HG03457 (cell line): ENCODE results near the gene CDH4.

Experiments
- ATAC-seq: cut with Tn5 transposase; IDR thresholded peaks from one replicate; pipeline ENCODE4 v1.9.1; 2021; ENCODE audit warnings: moderate number of reproducible peaks; ENCODE audit not compliant: unreplicated experiment

CDH4 gene

DNA sequence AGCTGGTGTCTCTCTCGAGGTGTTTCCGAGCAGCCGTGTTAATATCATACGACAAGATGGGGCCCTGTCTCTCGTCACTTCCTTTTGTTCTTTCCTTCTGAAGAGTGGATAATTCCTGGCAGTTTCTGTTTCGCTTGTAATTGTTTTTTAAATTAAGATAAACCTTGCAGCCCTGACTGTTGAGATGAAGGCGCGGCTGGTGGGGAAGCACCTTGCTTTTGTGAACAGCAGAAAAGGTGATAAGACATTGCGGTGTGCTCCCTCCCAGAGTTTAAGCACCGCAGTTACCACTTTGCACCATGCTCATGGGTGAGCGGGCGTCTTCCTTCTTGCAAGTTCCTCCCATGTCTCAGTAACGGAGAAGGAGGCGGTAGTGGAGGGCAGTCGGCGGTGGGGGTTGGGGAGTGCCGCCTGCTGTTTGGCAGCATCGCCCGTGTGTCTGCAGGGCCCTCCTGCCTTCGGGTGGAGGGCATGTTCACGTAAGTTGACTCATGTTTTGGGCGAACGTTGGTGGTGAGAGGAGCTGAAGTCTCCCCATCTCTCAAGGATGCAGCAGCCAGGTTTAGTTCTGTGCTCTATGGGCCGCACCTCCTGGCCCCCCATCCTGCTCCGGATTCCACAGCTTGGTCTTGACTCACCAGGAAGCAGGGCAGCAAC is 467.8 kb downstream of the CDH4 start:
- no peak for ATAC-seq

DNA sequence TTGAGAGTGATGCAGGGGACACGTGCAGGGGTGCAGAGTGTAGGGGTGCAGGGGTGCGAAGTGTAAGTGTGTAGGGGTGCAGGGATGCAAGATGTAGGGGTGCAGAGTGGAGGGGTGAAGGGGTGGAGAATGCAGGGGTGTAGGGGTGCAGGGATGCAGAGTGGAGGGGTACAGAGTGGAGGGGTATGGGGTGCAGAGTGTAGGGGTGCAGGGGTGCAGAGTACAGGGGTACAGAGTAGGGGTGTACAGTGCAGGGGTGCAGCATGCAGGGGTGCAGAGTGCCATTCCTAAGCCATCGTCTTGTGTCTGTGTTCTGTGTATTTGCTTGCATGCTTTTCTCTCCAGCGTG is 468.3 kb downstream of the CDH4 start:
- no peak for ATAC-seq

DNA sequence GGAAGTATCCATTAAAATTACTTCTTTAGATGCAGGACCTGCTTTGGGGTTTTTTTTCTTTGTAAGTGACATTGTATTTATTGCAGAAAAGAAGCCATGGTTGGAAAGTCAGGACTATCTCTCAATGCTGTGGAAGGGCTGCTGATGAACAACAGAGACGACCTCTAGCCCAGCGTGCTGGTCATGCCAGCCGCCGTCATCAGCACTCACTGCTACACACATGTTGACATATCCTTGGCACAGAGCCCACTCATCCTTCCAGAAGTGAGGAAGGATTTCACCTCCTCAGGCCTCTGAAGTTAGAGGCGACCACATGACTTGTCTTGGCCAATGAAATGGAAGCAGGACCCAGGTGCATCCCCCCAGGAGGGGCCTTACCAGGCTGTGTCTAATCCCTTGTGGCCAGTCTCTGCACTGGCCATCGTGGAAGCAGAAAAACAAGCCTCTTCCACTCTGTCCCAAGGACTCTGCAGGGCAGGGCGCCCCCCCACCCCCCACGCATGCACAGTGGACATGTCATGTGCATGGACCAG is 470.2 kb downstream of the CDH4 start:
- ATAC-seq = no peak

DNA sequence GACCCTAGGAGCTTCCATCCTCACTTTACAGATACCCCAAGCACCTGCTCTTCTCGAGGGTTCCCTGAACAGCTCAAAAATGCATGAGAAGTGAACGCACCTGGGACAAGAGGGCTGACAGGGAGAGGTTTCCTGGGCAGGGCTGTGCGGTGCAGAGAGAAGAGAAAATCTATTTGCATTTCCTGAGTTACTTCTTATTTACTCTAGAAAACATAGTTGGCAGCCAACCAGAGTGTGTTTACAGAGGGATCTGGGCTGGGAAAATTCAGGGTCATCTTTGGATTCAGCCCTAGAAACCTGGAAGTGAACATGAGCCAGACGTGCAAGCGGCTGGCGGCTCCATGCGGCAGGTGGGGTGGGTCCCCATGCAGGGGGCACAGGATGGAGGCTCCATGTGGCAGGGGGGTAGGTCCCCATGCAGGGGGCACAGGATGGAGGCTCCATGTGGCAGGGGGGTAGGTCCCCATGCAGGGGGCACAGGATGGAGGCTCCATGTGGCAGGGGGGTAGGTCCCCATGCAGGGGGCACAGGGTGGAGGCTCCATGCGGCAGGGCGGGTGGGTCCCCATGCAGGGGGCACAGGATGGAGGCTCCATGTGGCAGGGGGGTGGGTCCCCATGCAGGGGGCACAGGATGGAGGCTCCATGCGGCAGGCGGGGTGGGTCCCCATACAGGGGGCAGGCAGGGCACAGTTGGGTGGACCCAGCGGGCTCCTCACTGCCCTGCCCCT is 471.6 kb downstream of the CDH4 start:
- no peak for ATAC-seq

DNA sequence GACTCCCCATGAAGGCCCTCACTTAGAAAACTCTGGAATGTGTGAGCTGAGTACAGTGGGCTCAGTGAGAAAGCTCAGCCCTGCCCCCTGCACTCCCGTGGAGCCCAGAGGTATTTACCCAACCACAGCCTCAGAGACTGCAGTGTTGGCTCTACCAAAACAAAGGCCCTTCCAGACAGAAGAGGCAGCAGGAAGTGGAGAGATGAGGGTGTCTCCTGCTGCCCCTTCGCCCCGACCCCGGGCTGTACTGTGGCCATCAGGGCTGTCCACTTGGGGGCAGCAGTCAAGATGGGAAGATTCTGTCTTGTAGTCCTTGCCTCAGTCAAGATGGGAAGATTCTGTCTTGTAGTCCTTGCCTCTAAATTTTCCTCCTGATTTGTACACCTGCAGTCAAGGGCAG is 472.3 kb downstream of the CDH4 start:
- no peak for ATAC-seq

DNA sequence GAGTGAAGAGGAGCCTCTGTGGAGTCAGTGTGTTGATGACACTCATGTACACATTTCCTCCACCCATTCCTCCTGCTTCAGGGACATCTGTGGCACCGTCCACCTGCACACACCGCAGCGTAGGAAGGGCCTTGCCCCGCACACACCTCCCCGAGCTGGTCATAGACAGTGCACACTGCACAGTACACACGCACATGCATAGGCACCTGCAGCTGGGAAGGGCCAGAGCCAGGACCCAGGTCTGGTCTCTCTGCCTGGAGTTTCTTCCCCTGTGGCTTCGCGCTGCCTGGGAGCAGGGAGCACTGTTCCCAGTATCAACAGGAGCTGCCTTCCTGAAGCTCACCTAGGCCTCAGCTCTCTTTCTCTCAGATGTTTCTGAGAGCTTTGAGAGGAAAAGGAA is 473.1 kb downstream of the CDH4 start:
- ATAC-seq = no peak

DNA sequence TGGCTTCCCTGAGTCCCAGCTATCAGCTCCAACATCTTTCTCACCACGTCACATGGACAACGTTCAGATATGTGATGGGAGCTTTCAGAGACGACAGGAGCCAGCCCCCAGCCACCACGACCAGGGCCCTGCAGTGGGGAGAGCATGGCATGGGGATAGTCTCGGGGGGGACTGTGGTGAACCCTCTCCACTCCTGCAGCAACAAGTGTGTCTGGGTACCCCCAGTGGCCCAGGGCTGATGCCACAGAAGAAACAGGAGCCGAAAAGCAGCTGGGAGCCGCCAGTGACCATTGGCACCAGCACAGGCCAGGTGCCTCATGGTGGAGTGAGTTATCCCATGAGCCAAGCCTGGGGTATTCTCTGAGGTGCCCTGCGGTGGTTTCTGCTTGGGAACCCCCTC is 473.9 kb downstream of the CDH4 start:
- no peak for ATAC-seq

DNA sequence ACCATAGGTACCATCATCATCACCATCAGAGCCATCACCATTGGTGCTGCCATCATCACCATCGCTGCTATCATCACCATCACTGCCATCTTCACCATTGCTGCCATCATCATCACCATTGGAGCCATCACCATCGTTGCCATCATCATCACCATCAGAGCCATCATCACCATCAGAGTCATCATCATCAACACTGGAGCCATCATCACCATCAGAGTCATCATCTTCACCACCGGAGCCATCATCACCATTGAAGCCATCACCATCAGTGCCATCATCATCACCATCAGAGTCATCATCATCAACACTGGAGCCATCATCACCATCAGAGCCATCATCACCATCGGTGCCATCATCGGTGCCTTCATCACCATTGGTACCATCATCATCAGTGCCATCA is 474.9 kb downstream of the CDH4 start:
- ATAC-seq = no peak

DNA sequence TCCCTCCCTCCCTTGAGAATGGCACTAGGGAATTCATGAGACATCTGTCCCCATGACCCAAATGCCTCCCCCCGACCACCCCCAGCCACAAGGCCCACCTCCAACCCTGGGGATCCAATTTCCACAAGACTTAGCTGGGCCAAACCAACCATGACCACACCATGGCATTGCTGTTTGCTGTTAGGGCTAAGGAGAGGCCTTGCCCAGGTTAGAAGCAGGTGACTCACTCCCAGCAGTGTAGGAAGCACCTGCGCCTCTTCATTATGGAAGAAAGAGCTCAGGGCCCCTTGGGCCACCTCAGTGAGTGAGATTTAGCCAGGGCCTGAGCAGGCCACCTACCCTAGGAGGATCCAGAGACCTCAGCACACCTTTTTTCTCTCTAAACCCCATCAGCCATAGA is 475.7 kb downstream of the CDH4 start:
- no peak for ATAC-seq

DNA sequence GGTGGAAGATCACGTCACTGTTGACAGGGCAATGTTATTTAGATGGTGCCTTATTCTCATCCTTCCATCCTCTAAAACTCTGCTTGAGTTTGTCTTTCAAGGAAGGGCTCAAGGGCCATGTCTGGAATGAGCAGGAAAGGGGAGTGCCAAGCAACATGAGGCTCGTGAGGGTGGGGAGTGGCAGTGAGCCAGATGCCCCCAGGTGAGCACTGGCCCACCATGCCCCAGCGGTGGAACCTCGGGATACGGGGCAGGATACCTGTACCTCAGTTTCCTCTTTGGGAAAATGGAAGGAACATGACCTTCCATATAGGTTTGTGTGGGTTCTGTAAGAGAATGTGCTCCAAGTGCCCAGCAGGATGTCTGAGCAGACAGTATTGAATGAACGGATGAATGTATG is 476.3 kb downstream of the CDH4 start:
- no peak for ATAC-seq

DNA sequence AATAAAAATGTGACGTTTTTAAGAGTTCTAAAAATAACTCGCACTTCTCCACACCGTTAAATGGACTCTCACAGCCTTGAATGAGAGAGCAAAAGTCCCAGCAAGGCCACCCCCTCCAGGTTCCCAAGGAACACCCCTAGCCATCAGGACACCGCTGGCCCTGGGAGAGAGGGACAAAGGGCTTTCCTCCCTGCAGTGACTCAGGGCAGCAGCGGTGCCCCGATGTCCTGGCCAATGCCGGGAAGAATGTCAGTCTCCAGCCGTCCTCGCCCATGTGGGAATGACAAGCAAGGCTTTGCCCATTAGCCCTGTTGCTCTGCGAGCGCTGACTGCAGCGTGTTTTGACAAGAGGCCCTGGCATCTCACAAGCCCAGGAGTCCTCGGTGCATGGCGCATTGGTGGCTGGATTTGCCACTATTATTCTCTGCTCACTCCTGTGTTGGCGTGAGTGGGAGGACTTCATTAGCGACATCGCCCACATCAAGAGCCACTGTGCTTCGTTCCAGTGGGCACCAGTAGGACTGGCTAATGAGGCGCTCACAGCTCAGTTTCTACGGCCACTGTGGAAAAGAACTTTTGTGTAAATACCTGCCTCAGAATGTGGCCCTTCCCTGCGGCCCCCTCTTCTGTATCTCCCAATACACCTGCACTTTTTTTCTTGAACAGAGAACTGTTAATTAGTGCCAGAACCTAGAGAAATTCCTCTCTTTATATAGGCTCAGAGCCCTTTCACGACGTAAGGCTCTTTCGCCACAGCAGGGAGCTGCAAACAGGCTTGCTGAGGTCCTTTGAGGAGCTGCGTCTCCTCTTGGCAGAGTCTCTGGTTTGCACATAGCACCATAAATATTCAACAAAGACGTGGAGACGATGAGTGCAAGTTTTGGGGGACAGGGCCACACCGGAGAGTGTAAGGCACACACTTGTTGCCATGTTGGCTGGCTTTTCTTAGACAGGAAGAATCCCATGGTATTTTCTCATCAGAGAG is 477.0 kb downstream of the CDH4 start:
- no peak for ATAC-seq

DNA sequence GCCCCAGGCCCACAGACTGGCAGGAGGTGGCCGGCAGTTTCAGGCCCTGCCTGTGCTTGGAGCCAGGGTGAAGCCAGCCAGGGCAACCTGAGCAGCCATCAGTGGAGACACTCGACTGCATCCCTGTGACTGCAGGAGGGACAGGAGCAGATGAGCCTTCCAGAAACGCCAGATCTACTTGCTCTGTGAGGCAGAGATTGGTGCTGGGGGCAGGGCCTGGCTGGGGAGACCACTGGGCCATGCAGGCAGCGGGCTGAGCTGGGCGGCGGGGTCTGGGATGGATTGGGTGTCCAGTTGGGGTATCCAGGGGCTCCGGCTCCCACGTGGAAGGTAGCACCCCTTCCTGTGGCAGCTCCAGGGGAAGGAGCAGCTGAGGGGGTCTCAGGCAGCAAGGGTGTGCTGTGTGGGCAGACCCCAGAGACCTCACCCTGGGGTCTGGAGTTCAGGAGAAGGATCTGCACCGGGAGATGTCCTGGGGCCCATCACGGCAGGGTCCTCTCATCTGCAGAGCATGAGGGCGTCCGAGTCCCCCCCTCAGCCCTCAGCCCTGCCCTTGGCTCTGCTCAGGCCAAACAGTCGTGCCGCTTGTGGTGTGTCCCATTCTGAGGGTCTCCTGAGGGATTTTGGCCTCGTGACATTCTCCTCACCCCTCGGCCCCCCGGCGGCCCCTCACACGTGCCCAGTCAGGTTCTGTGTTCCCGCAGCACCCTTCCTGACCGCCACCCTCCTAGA is 478.7 kb downstream of the CDH4 start:
- ATAC-seq = no peak

DNA sequence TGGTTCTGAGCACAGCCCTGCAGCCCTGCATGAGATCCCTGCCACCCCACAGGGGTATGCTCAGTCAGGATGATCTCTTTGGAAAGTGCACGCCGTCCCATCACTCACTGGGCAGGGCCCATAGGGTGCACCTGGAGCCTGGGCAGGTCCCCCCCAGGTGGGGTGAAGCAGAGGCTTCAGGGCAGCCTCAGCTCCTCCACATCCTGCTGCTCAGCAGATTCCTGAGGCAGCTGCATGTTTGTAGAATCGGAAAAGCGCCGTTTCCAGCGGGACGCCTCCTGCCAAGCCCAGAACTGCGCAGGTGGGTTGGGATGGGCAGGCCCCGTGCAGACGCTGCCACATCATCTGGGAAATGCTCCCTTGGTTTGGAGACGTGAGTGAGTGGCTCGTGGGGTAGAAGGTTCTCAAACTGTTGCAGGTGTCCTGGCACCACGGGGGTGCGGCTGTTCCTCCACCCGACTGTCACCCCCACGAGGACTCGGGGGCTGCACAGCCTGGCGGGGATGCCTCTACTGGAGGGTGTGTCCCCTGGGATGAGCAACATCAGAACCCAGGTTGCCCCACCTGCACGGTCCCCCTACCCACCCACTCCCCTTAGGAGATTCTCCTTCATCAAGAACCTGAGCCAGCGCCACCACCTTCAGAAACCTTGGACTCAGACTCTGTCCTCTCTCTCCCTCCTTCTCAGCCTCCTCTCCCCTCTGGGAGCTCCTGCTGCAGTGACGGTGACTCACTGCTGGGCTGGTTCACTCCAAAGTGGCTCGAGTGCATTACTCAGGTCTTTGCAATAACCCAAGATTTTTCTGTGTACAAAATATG is 479.5 kb downstream of the CDH4 start:
- no peak for ATAC-seq

DNA sequence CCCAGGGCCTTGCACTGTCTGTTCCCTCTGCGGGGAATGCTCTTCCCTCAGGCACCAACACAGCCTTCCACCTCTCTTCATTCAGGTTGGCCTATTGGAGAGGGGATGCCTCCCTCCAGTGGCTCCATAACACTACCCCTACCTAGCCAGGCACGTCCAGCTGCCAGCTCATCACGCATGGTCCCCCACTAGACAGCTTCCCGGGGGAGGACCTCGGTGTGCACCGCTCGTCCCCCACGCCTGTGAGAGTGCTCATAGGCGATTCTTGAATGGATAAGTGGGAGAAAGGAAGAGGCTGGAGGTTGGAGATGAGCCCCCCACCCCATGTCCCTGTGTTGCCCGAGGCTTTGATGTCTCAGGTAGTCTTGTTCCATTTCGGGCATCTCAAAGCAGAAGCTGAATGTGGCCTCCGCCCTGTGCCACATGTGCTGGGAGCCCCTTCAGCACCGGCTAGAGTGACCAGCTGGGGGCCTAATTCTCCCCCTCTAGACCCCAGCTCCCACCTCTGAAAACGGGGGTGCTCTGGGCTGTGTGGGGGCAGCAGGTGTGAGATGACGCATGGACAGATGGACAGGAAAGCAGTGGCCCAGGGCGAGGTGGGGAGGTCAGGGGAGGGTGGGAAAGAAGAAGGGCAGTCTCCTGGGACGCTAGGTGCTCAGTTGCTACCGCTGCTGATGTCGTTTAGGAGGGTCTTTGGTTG is 480.6 kb downstream of the CDH4 start:
- ATAC-seq = no peak

DNA sequence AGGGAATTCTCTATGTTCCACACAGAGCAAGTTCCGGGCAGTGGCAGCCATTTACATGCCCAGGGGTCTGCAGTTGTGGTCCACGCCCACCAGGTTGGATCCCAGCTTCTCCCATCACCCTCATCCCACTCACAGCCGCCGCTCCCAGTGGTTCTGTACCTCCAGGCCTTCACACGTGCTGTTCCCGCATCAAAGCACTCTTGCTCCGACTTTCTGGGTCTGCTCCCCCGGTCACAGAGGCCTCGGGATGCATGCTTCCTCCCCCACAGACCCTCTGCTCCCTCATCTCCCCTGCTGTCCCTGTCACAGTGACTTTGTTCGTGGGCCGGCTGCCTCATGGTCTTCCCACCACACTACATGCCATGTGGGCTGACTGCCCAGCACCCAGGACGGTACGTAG is 481.2 kb downstream of the CDH4 start:
- no peak for ATAC-seq

DNA sequence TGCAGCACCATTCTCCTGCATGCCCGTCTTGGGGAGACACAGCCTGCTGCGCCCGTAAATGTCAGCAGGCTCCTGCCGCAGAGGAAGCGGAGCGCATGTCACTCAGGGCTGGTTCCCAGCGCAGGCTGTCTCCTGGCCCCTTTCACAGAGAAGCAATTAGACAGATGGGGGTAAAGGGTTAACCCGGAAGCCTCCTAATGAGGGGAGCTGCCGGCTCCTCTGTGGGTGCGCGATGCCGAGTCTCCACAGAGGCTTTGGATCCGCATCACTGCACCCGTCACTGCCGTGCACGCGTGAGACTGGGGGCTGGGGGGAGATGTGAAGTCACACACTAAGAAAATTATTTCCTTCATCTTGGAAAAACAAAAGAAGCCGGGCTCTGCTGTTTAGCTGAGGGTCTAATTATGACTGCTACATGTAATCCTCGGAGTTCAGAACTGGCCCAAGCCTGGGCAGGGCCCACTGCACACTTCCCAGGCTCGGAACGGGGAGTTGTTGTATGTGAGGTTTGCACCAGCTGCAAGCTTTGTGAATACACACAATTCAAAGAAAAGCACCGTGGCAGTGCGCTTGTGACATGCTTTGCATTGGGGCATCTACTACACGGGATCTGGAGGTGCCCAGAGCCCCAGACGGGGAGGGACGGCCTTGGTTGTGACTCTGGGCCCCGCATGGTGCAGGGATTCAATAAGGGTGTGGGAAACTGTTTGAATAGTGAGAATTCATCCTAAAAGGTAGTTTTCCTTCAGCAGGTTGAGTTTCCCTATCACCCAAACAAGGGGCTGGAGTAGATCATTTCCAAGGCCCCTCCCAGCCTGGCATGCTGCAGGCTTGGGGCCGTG is 482.1 kb downstream of the CDH4 start:
- ATAC-seq = no peak

DNA sequence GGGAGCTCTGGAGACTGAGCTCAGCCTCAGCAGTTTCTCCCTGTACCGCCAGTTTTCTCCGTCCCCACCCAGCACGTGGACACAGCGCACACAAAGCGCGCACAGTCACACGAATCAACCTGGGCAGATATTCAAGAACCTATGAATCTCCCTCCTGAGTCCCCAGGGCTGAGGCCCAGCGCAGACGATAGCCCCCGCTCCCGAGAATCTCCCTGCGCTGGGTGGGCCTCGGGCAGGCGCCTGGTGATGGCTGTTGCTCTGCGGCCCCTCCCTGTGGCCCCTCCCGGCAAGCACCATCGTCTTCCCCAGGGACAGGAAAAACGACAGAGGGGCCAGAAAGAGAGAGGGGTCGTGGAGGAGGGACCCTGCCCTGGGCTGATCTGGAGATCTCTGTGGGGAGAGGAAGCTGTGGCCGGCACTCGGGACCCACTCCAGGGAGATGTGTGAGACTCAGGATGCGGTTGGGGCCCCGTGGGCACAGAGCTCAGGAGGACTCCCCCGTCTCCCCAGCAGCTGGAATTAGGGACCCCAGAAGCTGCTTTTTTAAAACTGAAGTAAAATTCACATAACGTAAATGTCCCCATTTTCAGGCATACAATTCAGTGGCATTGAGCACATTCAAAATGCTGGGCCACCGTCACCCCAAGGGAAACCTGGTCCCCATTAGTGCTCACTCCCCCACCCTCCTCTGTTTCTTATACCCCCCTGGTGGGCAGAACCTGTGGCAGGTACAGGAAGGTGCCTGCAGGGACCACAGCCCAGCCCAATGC is 482.9 kb downstream of the CDH4 start:
- no peak for ATAC-seq

DNA sequence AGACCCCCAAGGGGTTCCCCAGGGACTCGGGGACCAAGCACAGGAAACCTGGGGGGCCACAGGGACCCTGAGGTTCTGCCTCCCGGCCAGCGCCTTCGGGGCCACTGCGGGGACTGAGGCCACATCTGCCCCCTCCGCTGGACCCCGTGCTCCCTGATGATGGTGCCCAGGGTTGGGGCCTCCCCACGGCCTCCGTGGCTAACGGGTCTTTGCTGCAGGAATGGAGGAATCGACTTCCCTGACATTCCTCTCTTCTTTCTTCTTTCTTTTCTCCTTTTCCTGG is 483.4 kb downstream of the CDH4 start:
- no peak for ATAC-seq
